Activated CD8-positive, alpha-beta memory T cell treated with anti-CD3 and anti-CD28 coated beads for 48 hours (primary cell): ENCODE data around the gene RSPH4A.
A peak's percentile ranks its signal among the peaks of the same experiment; 100 is the strongest.
"Not testable (repeated sequence)": the region's sequence is repeated elsewhere in the genome, so short reads cannot be mapped to it uniquely, and the experiment has no call there.

ENCODE experiments used
- DNase-seq, 3 experiments: peaks; one replicate each; pipeline ENCODE4 v3.0.0-alpha.2; 2020; ENCODE audit warnings: low read depth in 2 of 3, low spot score in 2 of 3

RSPH4A gene

DNA sequence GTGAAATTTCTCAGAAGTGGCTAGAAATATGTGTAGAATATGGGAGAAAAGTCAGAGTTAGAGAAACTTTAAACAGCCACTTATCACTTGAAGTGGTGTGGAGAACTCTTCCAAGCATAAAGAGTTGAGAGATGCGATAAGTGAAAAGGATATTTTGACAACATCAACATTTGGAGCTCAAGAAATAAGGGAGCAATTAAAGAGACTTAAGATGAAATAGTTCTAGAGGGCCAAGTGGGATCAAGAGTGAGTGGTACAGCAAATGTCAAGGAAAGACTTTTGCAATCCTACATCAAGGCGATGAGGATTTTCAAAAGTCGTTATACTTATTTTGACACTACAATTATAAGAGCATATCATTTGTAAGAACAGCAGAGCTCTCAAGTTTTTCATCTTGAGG lies 9.6 kb downstream of the RSPH4A start:
- no peak for DNase-seq

GRCh38 chr6:116629563-116629981 lies 13.3 kb downstream of the RSPH4A start:
- no peak for DNase-seq

- no peak for DNase-seq
Measured at GRCh38 chr6:116631379-116631990, 15.2 kb downstream of the RSPH4A start.

DNA sequence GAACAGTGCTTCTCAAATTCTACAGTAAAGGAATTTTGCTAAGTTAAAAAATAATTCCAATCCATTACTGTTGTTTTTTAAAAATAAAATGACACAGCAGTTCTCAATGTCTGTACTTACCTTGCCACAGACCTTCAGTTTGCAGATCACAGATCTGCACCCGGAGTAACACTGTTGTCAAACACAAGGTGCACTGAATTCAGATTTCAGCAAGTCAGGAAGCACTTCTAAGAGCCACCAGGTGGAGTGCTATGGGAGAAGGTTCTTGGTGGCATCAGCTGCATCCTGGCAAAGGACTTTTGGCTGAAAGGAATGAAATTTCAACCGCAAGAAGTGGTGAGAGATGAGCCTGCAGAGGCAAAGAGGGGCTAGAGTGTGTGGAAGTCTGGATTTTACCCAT lies 17.4 kb downstream of the RSPH4A start:
- no peak for DNase-seq

- DNase-seq = no peak
Measured at GRCh38 chr6:116648156-116648555, 31.9 kb downstream of the RSPH4A start.

- no peak for DNase-seq
Measured at GRCh38 chr6:116649129-116649528, 32.9 kb downstream of the RSPH4A start.

DNA sequence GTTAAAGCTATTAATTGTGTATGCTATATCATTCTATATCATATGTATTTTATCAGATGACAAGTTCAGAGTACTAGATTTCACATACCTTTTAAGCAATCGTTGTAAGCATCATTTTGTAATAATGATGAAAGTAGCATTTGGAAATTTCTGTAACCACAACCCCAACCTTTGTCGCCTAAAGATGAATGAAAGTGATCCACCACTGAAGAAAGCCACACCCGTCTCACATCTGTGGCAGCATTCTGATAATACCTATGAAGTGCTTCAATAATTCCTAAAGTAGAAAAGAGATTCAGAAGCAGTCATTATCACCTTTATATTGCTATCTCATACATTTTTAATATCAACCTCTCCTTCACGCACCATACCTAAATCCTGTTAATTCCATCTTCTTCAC lies 35.6 kb downstream of the RSPH4A start:
- DNase-seq = no peak

GRCh38 chr6:116661594-116661993 lies 45.3 kb downstream of the RSPH4A start:
- no peak for DNase-seq

GRCh38 chr6:116662202-116662601 lies 45.9 kb downstream of the RSPH4A start:
- no peak for DNase-seq

GRCh38 chr6:116663308-116663707 lies 47.0 kb downstream of the RSPH4A start:
- no peak for DNase-seq

DNA sequence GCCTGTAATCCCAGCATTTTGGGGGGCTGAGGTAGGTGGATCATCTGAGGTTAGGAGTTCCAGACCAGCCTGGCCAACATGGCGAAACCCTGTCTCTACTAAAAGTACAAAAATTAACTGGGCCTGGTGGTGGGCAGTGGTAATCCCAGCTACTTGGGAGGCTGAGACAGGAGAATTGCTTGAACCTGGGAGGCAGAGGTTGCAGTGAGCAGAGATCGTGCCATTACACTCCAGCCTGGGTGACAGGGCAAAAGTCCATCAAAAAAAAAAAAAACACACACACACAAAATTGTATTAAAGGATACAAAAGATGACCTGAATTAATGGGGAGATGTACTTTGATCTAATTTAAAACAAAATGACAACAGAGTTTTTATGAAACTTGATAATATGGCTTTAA lies 47.9 kb downstream of the RSPH4A start:
- not testable (repeated sequence) for DNase-seq

- DNase-seq = no peak
Measured at GRCh38 chr6:116665464-116665863, 49.2 kb downstream of the RSPH4A start.

- no peak for DNase-seq
Measured at GRCh38 chr6:116666869-116667268, 50.6 kb downstream of the RSPH4A start.

GRCh38 chr6:116667623-116668022 lies 51.3 kb downstream of the RSPH4A start:
- no peak for DNase-seq

- DNase-seq = no peak
Measured at GRCh38 chr6:116672306-116672705, 56.0 kb downstream of the RSPH4A start.

GRCh38 chr6:116676021-116676420 lies 59.7 kb downstream of the RSPH4A start:
- no peak for DNase-seq

GRCh38 chr6:116680880-116681672 lies 64.8 kb downstream of the RSPH4A start, which contains the start of gene KPNA5:
TSS of gene KPNA5 (plus strand) at chr6:116681211. CDS start at chr6:116681335, 124 bp downstream.
- peak; percentile 49 to 77 (median 76) for DNase-seq

- DNase-seq = no peak
Measured at GRCh38 chr6:116682334-116682712, 66.0 kb downstream of the RSPH4A start.
